WERI-Rb-1 (cell line): Measurements from ENCODE around the gene LPP.

ENCODE experiments used
- DNase-seq: peaks from one replicate; pipeline ENCODE4 v3.0.0-alpha.2; 2020
- H3K27ac ChIP-seq: fragments of 250-450 bp; sonication (Bioruptor Pico); 2 replicates; pipeline ENCODE4 v1.5.1; 2020; ENCODE audit warnings: mild to moderate bottlenecking, moderate library complexity
- H3K27me3 ChIP-seq: fragments of 250-450 bp; sonication (Bioruptor Pico); 2 replicates; pipeline ENCODE4 v1.5.1; 2021; ENCODE audit warnings: mild to moderate bottlenecking, low read depth, moderate library complexity; ENCODE audit not compliant: insufficient read depth, severe bottlenecking
- H3K36me3 ChIP-seq: fragments of 250-450 bp; sonication (Bioruptor Pico); 2 replicates; pipeline ENCODE4 v1.5.1; 2020; ENCODE audit warnings: mild to moderate bottlenecking, moderate library complexity
- H3K4me3 ChIP-seq: 2 replicates; pipeline ENCODE4 v1.5.1; 2011; ENCODE audit warnings: low read depth, mild to moderate bottlenecking, control low read depth, low read length
- H3K9me3 ChIP-seq: fragments of 250-450 bp; sonication (Bioruptor Pico); 2 replicates; pipeline ENCODE4 v1.5.1; 2021; ENCODE audit warnings: mild to moderate bottlenecking, moderate library complexity; ENCODE audit not compliant: severe bottlenecking
- TF ChIP-seq, protein P1 (sequence below): IDR thresholded peaks from 2 replicates; pipeline ENCODE4 v1.5.1; 2011; ENCODE audit warnings: low read depth, mild to moderate bottlenecking, control low read depth, inconsistent platforms, low read length

The LPP gene

DNA sequence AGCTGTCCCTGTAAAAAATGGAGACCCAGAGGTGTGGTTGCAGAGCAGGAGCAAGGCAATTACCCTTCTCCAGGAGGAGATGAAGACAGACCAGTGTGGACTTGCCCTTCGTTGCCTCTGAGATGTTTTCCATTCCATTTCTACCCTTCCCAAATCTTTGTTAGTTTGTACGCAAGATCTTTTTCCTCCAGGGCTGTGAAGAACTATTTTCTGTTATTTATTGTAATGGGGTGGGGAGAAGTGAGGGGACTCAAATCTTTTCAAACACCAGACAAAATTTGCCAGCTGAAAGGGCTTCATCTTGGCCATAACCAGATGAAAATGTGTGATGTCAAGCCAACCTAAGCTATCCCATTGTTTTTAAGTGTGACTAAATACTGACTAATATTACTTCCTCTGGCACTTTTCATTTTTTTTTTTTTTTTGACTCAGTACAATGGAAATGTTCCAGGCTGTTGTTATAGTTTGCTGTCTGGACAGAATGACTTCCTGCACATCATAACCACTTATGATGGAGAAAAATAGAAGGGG, 746.5 kb downstream of the LPP start:
- no peaks in the 10 kb centered on the region for H3K9me3 ChIP-seq
- no peak for DNase-seq
- H3K27ac ChIP-seq, result no peak overlapping the region
- H3K36me3 ChIP-seq, result no peaks in the 10 kb centered on the region
- TF ChIP-seq, protein P1, sequence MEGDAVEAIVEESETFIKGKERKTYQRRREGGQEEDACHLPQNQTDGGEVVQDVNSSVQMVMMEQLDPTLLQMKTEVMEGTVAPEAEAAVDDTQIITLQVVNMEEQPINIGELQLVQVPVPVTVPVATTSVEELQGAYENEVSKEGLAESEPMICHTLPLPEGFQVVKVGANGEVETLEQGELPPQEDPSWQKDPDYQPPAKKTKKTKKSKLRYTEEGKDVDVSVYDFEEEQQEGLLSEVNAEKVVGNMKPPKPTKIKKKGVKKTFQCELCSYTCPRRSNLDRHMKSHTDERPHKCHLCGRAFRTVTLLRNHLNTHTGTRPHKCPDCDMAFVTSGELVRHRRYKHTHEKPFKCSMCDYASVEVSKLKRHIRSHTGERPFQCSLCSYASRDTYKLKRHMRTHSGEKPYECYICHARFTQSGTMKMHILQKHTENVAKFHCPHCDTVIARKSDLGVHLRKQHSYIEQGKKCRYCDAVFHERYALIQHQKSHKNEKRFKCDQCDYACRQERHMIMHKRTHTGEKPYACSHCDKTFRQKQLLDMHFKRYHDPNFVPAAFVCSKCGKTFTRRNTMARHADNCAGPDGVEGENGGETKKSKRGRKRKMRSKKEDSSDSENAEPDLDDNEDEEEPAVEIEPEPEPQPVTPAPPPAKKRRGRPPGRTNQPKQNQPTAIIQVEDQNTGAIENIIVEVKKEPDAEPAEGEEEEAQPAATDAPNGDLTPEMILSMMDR, result no peak
- no peak overlapping the region for H3K4me3 ChIP-seq
- H3K27me3 ChIP-seq, result no peaks in the 10 kb centered on the region

DNA sequence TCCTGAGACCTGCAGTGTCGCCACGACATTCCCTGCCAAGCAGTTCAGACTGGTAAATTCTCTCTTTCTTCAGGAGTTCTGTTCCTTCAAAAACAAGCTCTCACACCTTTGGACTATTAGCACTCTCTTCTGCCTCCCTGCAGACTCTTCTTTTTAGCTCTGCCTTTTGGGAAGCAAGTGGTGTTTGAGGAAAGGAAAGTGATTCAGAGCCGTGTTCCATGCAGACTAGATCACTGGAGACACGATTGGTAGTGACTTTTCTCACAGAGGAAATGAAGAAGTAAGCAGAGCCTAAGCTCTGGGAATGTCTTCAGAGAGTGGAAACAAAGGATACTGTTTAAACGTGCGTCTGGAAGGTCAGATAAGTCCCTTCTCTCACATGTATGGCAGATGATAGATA, 747.2 kb downstream of the LPP start:
- DNase-seq, result no peak
- H3K36me3 ChIP-seq, result no peaks in the 10 kb centered on the region
- H3K27ac ChIP-seq, result no peak overlapping the region

DNA sequence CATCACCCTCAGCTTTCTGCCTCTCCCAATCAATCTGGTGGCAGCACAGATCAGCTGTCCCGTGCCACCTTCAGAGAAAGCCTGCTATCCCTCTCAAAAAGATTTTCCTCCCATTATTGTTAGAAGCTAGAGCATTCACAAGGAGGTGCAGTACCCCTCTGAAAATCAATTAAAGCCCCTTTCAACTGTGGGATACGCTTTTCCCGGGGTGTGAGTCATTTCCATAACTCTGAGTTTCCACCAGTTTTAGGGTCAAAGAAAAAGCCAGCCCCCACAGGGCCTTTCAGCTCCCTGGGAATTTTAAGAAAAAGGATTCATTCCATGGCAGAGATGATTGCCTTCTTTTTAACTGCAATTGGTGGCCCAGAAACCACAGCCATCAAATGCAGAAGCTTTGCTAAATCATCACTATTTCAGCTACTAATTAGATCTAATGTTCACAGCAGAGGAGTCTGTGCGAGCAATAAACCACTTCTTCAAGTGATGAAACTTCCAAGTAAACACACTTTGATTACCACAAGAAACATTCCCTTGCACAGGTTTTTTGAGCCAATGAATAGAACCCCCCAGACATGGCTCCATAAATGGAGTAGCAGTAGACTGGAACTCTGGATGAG, 747.8 kb downstream of the LPP start:
- TF ChIP-seq, protein P1, result no peak
- H3K36me3 ChIP-seq, result no peaks in the 10 kb centered on the region
- H3K4me3 ChIP-seq, result no peak overlapping the region
- H3K27ac ChIP-seq, result no peak overlapping the region
- DNase-seq, result no peak
- no peaks in the 10 kb centered on the region for H3K27me3 ChIP-seq
- no peaks in the 10 kb centered on the region for H3K9me3 ChIP-seq

More for the DNA sequence above, 747.2 kb downstream of the LPP start:
- Histone ChIP-seq H3K27me3 (no peaks in the 10 kb centered on the region), H3K4me3 (no peak overlapping the region), H3K9me3 (no peaks in the 10 kb centered on the region)
- TF ChIP-seq, protein P1, result no peak

DNA sequence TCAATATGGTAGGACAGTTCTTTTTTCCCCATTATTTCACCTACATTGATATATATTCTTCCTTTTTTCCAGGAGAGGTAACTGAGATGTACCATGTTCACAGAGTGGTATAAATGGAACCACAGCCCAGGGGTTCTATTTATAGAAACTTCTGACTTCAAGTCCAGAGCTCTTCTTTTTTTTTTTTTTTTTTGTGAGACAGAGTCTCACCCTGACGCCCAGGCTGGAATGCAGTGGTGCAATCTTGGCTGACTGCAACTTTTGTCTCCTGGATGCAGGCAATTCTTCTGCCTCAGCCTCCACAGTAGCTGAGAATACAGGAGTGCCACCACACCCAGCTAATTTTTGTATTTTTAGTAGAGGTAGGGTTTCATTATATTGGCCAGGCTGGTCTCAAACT, 750.7 kb downstream of the LPP start:
- Histone ChIP-seq H3K27me3 (peaks cover 4% of the 10 kb centered on the region), H3K27ac (no peak overlapping the region), H3K4me3 (no peak overlapping the region), H3K9me3 (no peaks in the 10 kb centered on the region), H3K36me3 (no peaks in the 10 kb centered on the region)
- DNase-seq, result no peak
- TF ChIP-seq, protein P1, result no peak

DNA sequence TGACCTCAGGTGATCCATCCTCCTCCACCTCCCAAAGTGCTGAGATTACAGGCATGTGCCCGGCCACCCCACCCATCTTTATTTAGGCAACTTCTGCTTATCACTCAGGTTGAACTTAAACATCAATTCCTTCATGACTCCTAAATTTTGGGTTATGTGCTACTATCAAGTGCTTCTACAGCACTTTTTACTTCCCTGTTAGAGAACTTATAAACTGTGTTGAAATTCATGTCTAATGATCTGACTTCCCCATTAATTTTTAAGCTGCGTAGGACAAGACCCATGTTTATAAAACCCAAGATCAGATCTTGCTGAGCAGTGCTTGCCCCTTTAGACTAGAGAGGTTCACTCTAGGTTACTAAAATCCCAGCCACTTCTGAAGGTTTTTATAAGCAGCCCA, 751.6 kb downstream of the LPP start:
- H3K4me3 ChIP-seq, result no peak overlapping the region
- H3K27ac ChIP-seq, result no peak overlapping the region
- H3K36me3 ChIP-seq, result no peaks in the 10 kb centered on the region
- H3K9me3 ChIP-seq, result no peaks in the 10 kb centered on the region
- peaks cover 4% of the 10 kb centered on the region for H3K27me3 ChIP-seq
- DNase-seq, result no peak
- TF ChIP-seq, protein P1, result no peak

DNA sequence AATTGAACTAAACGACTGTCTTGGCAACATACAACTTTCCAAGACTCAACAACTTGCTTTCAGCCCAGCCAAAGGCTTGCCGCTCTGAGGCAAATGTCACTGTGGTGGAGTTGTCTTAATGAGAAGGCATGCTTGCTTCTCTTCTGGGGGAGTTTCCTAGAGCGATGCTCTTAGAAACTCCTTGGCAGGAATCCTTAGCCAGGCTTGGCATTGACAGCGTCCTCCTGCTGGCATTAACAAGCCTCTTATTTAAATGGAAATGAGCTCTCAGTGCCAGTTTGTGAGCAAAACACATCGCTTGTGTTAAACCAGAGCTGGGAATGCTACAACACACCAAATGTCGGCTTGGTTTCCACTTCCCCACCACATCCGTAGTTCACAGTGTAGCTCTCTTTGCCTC, 752.3 kb downstream of the LPP start:
- Histone ChIP-seq H3K27me3 (peaks cover 4% of the 10 kb centered on the region), H3K36me3 (no peaks in the 10 kb centered on the region), H3K27ac (no peak overlapping the region), H3K9me3 (no peaks in the 10 kb centered on the region), H3K4me3 (no peak overlapping the region)
- DNase-seq, result no peak
- TF ChIP-seq, protein P1, result no peak
